ENCODE results near the gene PSMD13. TPM values are rescaled to one million over a fixed set of nuclear protein-coding genes. Genes with fewer than 3 reads are reported as not detected.
A peak's percentile ranks its signal among the peaks of the same experiment; 100 is the strongest.

The PSMD13 gene
- total RNA-seq, 4 donors from 2014 or later = 64.7 to 111 (median 77.7) TPM

DNA sequence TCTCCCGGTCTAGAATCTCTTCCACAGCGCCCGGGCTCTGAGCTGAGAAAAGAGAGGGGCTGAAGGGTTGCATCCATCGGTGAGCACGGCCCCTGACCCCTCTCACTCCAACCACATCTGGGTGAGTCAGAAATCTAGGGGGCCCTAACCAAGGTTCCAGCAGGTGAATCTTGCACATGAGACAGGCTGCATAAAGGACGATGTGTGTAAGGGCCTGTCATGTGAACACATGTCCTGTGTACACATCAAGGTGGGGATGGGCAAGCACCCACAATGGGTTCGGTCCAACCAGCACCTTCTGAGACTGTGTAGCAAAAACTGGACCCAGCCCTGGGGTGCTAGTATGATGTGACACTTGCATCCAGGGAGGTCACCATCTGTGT, 30.8 kb upstream of the PSMD13 start:
- Histone ChIP-seq H3K4me1 (peaks cover 21 to 32% of the 10 kb centered on the region in 2 donors), H3K27ac (no peak overlapping the region), H3K4me3 (replicated peaks in 1 of 3) (peak overlapping the region in 1 of 3 donors; percentile 88), H3K9me3 (no peaks in the 10 kb centered on the region), H3K27me3 (no peaks in the 10 kb centered on the region), H3K36me3 (peaks cover 18 to 27% of the 10 kb centered on the region in 2 donors)
- DNase-seq = no peak
- no peak for TF ChIP-seq POLR2A (IDR thresholded peaks at IDR 0.05)
- TF ChIP-seq, protein P1, sequence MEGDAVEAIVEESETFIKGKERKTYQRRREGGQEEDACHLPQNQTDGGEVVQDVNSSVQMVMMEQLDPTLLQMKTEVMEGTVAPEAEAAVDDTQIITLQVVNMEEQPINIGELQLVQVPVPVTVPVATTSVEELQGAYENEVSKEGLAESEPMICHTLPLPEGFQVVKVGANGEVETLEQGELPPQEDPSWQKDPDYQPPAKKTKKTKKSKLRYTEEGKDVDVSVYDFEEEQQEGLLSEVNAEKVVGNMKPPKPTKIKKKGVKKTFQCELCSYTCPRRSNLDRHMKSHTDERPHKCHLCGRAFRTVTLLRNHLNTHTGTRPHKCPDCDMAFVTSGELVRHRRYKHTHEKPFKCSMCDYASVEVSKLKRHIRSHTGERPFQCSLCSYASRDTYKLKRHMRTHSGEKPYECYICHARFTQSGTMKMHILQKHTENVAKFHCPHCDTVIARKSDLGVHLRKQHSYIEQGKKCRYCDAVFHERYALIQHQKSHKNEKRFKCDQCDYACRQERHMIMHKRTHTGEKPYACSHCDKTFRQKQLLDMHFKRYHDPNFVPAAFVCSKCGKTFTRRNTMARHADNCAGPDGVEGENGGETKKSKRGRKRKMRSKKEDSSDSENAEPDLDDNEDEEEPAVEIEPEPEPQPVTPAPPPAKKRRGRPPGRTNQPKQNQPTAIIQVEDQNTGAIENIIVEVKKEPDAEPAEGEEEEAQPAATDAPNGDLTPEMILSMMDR (IDR thresholded peaks at IDR 0.05) = no peak
- intact Hi-C loops (cut with DNase I) = loop anchor here (10.0 kb wide), 3 partner anchors 79 to 299 kb away; partner anchors contain the start of genes PGGHG, PTDSS2 and RNH1
- 70 to 85% methylated on average over 6 to 7 of the region's 7 CpGs for WGBS, 2 donors

- intact Hi-C loops (cut with DNase I) = loop anchor here (10.0 kb wide), 3 partner anchors 78 to 298 kb away; partner anchors contain the start of genes PGGHG, PTDSS2 and RNH1
- no peaks in the 10 kb centered on the region for H3K27me3 ChIP-seq
- TF ChIP-seq, protein P1 (IDR thresholded peaks at IDR 0.05) = no peak
- no peak for TF ChIP-seq POLR2A (IDR thresholded peaks at IDR 0.05)
- H3K36me3 ChIP-seq = peaks cover 23 to 34% of the 10 kb centered on the region in 2 donors
- no peaks in the 10 kb centered on the region for H3K9me3 ChIP-seq
- WGBS, 2 donors = 5 to 6% methylated on average over 15 to 30 of the region's 39 CpGs
- peak; percentile 20 to 21 for DNase-seq
- peaks cover 21 to 32% of the 10 kb centered on the region in 2 donors for H3K4me1 ChIP-seq
- H3K27ac ChIP-seq = peak overlapping the region; percentile 57 to 96 (median 94)
- peak overlapping the region; percentile 88 to 96 (median 94) for H3K4me3 ChIP-seq (replicated peaks in 1 of 3)
These were observed 30.1 kb upstream of the PSMD13 start for GRCh38 chr11:206526-207207.

GRCh38 chr11:207208-207862, 29.4 kb upstream of the PSMD13 start, which contains the start of the genes BET1L and RIC8A:
Gene BET1L, minus strand, starts transcription at chr11:207399. Its CDS starts 78 bp downstream, at chr11:207321.
Gene RIC8A, plus strand, starts transcription at chr11:207708. Its CDS starts 1,147 bp downstream, at chr11:208855.
- intact Hi-C loops (cut with DNase I) = loop anchor here (10.0 kb wide), 3 partner anchors 77 to 297 kb away; partner anchors contain the start of genes PGGHG, PTDSS2 and RNH1
- Histone ChIP-seq H3K4me3 (replicated peaks in 1 of 3) (peak within 1 kb of the TSS; percentile 88 to 96 (median 94)), H3K9me3 (no peaks in the 10 kb centered on the region), H3K4me1 (peaks cover 21 to 32% of the 10 kb centered on the region in 2 donors), H3K36me3 (peaks cover 30 to 40% of the 10 kb centered on the region in 2 donors), H3K27ac (peak within 1 kb of the TSS; percentile 57 to 96 (median 94)), H3K27me3 (no peaks in the 10 kb centered on the region)
- DNase-seq = peak; percentile 98
- TF ChIP-seq, protein P1 (IDR thresholded peaks at IDR 0.05) = no peak
- peak; percentile 39 to 94 for TF ChIP-seq POLR2A (IDR thresholded peaks at IDR 0.05)
- 0% methylated on average over 19 to 45 of the region's 63 CpGs for WGBS, 2 donors

DNA sequence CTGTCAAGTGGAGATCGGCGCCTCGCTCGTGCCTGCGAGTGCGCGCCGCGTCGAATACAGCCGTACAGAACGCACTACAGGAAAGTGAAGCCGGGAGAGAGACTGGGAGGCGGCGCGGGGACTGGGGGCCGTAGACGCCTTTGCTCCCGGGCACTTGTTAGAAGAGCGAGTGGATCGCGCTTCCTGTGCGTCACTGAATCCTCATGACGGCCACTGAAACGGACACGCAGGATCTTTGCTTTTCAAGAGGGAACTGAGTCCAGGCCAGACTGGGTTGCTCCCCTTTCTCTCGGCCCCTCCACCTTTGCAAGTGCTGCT, 29.0 kb upstream of the PSMD13 start:
- TF ChIP-seq POLR2A (IDR thresholded peaks at IDR 0.05) = no peak
- TF ChIP-seq, protein P1 (IDR thresholded peaks at IDR 0.05) = no peak
- no peak for DNase-seq
- Histone ChIP-seq H3K4me3 (replicated peaks in 1 of 3) (peak overlapping the region; percentile 67 to 90 (median 88)), H3K4me1 (peaks cover 21 to 32% of the 10 kb centered on the region in 2 donors), H3K36me3 (peaks cover 35 to 45% of the 10 kb centered on the region in 2 donors), H3K9me3 (no peaks in the 10 kb centered on the region), H3K27me3 (no peaks in the 10 kb centered on the region), H3K27ac (peak overlapping the region; percentile 57 to 96 (median 94))
- intact Hi-C loops (cut with DNase I) = loop anchor here (10.0 kb wide), 3 partner anchors 77 to 297 kb away; partner anchors contain the start of genes PGGHG, PTDSS2 and RNH1
- 0% methylated on average over 26 to 27 of the region's 27 CpGs for WGBS, 2 donors
